OCI-M1 (cell line): ENCODE data around the gene SGSH.
"Not testable (repeated sequence)": the region's sequence is repeated elsewhere in the genome, so short reads cannot be mapped to it uniquely, and the experiment has no call there.

Experiments used
- DNase-seq: peaks from one replicate; lab custom pipeline; 2025; lab: John Stamatoyannopoulos, UW

SGSH gene

GRCh38 chr17:80220054-80220735 lies at the start of gene SGSH, which contains the start of gene SLC26A11:
Gene SGSH, minus strand, starts transcription at chr17:80220333. Its CDS starts 20 bp downstream, at chr17:80220313.
Gene SLC26A11, plus strand, starts transcription at chr17:80220427. Its CDS starts 1,134 bp downstream, at chr17:80221561.
- DNase-seq: no peak

- no peak for DNase-seq
Observed at GRCh38 chr17:80269405-80269807, 49.3 kb upstream of the SGSH start.

DNA sequence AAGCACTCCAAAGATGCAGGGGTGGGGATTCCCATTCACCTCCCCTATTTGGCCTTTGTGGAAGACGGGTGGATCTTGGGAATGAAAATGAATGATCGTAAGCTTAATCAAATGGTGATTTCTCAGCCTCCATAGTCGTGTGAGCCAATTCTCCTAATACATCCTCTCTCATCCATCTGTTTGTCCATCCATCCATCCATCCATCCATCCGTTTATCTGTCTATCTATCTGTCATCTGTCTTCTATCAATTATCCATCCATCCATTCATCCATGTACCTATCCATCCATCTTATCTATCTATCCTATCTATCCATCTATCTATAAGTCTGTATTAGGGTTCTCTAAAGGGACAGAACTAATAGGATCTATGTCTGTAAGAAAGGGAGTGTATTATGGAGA lies 48.3 kb upstream of the SGSH start:
- no peak for DNase-seq

DNA sequence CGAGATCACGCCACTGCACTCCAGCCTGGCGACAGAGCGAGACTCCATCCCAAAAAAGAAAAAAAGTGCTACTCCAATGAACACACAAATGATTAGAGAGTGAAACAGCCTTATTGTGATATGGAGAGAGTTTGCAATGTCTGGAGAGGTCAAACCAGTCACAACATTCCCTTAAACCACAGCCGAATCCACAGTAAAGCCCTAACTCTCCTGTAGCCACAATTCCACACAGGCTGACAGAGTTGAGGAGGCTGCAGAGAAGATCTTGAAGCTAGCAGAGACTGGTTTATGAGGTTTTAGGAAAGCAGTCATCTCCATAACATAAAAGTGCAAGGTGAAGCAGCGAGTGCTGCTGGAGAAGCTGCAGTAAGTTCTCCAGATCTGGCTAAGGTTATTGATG lies 47.3 kb upstream of the SGSH start:
- DNase-seq: no peak

- DNase-seq: no peak
Observed at GRCh38 chr17:80265205-80266068, 45.3 kb upstream of the SGSH start.

DNA sequence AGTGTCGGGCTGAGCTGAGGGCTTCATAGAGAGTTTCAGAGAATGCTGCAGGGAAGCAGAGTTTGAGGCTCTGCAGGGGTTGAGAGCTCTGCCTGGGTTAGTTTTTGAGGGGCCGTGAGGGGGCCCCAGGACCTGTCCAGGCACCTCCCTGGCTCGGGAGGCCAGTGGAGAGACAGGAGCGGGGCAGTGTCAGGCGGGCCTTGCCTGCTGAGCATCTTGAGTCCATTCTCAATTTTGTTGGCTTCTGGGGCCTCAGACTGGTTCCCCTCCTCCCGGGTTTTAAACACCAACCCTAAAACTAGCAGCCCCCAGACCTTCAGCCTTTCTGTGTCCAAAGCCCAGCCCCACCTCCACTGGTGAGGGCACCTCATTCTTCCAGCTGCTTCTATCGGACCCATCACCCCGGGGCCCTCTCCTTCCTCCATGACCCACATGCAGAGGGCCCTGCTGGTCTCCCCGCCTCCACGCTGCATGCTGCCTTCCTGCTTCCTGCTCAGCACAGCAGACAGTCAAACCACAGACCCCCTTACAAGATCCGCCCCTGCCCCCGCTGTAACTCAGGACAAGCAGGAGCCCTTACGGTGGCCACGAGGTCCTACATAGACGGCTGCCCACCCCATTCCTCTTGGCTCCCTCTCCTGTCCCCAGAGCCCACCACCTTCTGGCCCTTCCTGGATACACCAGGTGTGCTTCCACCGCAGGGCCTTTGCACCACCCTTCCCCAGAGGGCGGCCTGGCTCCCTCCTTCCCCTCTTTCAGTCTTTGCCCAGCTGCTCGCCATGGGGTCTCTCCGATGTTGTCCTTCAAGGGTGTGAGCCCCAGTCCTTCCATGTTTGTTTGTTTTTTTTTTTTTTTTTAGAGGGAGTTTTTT lies 44.3 kb upstream of the SGSH start:
- DNase-seq: no peak

GRCh38 chr17:80263253-80264204 lies 43.4 kb upstream of the SGSH start:
- DNase-seq: peak; percentile 95

GRCh38 chr17:80262775-80263244 lies 42.7 kb upstream of the SGSH start:
- no peak for DNase-seq

GRCh38 chr17:80262291-80262690 lies 42.2 kb upstream of the SGSH start:
- DNase-seq: peak; percentile 54

- DNase-seq: no peak
Observed at GRCh38 chr17:80261895-80262279, 41.8 kb upstream of the SGSH start.

GRCh38 chr17:80261159-80261894 lies 41.2 kb upstream of the SGSH start:
- peak; percentile 65 for DNase-seq

GRCh38 chr17:80260791-80261158 lies 40.6 kb upstream of the SGSH start, which contains the start of gene RNF213:
Gene RNF213, plus strand, starts transcription at chr17:80260852. Its CDS starts 2,830 bp downstream, at chr17:80263682.
- DNase-seq: peak; percentile 65

- peak; percentile 64 for DNase-seq
Observed at GRCh38 chr17:80260069-80260535, 40.0 kb upstream of the SGSH start.

DNA sequence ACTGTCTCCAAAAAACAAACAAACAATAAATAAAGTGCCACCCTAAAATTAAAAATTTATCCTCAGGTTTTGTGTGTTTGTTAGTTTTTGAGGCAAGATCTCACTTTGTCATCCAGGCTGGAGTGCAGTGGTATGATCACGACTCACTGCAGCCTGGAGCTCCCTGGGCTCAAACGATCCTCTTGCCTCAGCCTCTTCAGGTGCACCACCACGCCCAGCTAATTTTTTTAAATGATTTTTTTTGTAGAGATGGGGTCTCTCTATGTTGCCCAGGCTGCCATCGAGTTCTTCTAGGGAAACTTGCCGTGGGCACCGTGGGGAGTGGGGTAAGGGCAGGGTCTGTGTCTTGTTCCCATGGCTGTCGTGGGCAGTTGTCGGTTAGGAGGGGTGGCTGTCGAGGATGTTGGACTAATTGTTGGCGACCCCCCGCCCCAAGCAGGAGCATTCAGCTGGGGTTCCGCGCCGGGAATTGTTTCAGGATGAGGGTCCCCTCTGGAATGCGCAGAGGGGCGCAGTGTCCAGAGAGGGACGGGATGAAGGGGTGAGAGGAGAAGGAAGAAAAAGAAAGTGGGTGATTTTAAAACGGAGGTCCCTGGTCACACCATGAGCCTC lies 39.4 kb upstream of the SGSH start:
- no peak for DNase-seq

DNA sequence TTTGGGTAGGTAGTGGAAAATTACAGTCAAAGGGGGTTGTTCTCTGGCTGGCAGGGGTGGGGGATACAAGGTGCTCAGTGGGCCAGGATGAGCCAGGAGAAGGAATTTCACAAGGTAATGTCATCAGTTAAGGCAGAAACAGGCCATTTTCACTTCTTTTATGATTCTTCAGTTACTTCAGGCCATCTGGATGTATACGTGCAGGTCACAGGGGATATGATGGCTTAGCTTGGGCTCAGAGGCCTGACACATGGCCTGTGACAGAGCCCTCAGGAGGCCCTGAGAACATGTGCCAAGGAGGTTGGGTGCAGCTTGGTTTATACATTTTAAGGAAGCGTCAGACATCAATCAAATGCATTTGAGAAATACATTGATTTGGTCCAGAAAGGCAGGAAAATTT lies 38.2 kb upstream of the SGSH start:
- DNase-seq: not testable (repeated sequence)

- DNase-seq: no peak
Observed at GRCh38 chr17:80257716-80258213, 37.6 kb upstream of the SGSH start.

GRCh38 chr17:80256034-80256350 lies 35.9 kb upstream of the SGSH start:
- DNase-seq: no peak

DNA sequence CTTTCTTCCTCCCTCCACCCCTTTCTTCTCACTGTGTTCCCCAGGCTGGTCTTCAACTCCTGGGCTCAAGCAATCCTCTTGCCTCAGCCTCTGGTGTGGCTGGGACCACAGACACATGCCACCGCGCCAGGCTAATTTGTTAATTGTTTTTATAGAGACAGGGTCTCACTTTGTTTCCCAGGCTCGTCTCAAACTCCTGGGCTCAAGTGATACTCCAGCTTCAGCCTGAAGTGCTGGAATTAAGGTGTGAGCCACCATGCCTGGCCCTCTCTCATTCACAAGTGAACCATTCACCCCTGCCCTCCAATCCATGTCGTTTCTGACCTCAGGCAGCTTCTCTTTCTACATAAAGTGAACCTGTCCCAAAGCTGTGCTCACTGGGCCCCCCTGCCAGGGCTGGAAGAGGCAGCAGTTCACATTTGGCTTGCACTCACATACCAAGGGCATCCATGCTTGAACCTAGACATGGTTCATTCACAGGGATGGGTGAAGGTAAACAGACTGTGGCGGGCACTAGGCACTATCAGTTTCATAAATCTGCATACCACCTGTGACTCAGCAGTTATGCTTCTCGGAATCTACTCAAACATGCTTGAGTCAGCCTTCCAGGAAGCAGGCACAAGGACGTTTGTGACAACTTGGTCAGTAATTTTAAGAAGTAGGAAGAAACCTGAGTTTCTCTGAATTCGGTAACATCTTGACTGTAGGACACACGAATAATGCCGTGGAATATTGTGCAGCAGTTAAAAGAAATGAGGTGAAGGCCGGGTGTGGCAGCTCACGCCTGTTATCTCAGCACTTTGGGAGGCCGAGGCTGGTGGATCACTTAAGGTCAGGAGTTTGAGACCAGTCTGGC lies 34.5 kb upstream of the SGSH start:
- DNase-seq: peak; percentile 95
